ENCODE results near the gene PRR14. TPM values are rescaled to one million over a fixed set of nuclear protein-coding genes. Genes with fewer than 3 reads are reported as not detected.
A peak's percentile ranks its signal among the peaks of the same experiment; 100 is the strongest.
"Not testable (repeated sequence)": the region's sequence is repeated elsewhere in the genome, so short reads cannot be mapped to it uniquely, and the experiment has no call there.

Gene PRR14
- total RNA-seq, 4 donors from 2014 or later: 45.5 to 107 (median 65.0) TPM

DNA sequence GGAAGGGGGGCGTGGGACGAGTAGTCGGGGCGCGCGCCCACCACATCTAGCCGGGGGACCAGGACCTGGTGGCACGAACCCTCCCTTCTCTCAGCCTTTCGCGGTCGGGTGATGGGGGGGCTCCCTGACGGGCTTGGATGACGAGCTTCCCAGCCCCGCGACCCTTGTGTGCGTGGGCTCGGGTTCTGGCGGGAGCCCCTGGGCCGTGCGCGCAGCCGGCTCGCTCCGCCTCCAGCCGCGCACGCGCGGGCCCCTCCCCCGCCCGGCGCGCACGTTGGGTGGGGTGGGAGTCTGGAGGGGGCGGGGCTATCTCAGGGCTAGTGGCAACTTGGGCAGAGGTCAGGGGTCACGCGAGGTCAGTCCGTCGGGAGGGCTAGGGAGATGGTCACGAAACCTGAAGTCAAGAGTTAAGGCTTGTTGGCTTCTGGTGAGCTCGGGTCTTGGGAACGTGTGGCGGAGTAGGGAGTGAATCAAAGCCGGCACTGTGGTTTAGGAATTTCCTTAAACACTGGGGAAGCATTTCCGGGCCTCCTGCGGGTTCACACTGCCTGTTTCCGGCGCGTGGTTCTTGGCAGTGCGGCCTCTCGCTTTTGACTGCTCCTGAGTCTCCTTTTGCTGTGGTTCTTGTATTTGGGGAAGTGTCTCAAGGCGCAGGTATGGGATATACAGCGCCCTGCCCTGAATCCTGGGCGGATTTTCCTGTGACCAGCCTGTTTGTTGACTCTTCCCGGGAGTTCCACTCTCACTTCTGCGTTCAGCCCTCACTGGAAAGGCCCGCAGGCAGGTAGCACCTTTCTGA lies 48.3 kb downstream of the PRR14 start, which contains the start of gene SRCAP:
SRCAP (plus strand) TSS at position 356 of the 799 bp plus-strand sequence. CDS start 1,654 bp downstream, outside the sequence.
- no peaks in the 10 kb centered on the region for H3K27me3 ChIP-seq
- H3K27ac ChIP-seq: peak within 1 kb of the TSS; percentile 97 to 99 (median 98)
- no peaks in the 10 kb centered on the region for H3K9me3 ChIP-seq
- H3K36me3 ChIP-seq: peaks cover 0 to 36% (median 0%) of the 10 kb centered on the region in 3 donors
- TF ChIP-seq POLR2A (IDR thresholded peaks at IDR 0.05) (no peak), CTCF (IDR thresholded peaks at IDR 0.05) (peak in 1 of 6 experiments; percentile 2)
- DNase-seq: peak; percentile 87 to 94 (median 92)
- peaks cover 0 to 16% (median 7%) of the 10 kb centered on the region in 4 donors for H3K4me1 ChIP-seq
- H3K4me3 ChIP-seq: peak within 1 kb of the TSS; percentile 80 to 95 (median 88)

DNA sequence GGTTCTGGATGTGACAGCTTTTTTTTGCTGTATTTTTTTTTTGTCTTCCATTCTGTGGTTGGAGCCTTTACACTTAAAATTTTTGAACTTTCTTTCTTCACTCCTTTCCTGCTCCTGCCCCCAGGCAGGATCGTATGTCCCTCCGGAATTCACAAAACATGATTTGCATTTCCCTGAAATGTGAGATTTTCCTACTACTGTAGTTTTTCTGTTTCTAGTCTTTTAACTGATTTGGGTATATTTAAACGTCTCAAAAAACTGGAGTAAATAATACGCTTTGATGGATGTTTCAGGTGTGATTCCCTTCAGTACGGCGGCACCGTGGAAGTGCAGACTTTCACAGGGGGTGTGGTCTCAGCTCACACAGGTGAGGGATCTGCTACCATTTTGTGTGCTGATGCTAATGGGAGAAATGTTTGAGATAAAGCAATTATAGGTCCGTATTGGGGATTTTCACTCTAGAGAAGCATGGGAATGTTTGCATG lies 48.9 kb downstream of the PRR14 start:
- Histone ChIP-seq H3K27me3 (no peaks in the 10 kb centered on the region), H3K27ac (peak overlapping the region; percentile 97 to 99 (median 98)), H3K36me3 (peaks cover 0 to 43% (median 0%) of the 10 kb centered on the region in 3 donors), H3K4me1 (peaks cover 0 to 14% (median 7%) of the 10 kb centered on the region in 4 donors), H3K4me3 (peak overlapping the region; percentile 80 to 95 (median 88)), H3K9me3 (no peaks in the 10 kb centered on the region)
- DNase-seq: no peak
- TF ChIP-seq POLR2A (IDR thresholded peaks at IDR 0.05): no peak
- TF ChIP-seq CTCF (IDR thresholded peaks at IDR 0.05): no peak

DNA sequence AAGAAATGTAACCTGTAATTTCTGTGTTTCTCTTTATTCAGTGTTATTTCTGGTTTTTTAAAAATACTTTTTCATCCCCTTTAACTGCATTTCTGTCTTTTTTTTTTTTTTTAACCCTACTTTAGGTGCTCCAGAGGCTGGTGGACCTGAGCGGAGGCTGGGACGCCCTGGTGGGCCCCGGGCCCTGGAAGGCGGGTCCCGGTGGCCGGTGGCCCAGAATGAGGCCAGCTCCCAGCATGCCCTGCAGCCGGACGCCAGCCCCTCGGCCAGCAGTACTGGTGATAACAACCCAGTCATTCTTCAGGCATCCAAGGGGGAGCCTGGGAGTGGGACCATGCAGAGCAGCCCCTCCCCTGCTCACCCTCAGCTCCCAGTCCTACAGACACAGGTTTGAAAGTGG lies 49.7 kb downstream of the PRR14 start:
- no peaks in the 10 kb centered on the region for H3K27me3 ChIP-seq
- no peak overlapping the region for H3K27ac ChIP-seq
- no peak for DNase-seq
- no peak overlapping the region for H3K4me3 ChIP-seq
- no peaks in the 10 kb centered on the region for H3K9me3 ChIP-seq
- peaks cover 0 to 51% (median 0%) of the 10 kb centered on the region in 3 donors for H3K36me3 ChIP-seq
- TF ChIP-seq CTCF (IDR thresholded peaks at IDR 0.05) (no peak), POLR2A (IDR thresholded peaks at IDR 0.05) (no peak)
- peaks cover 0 to 14% (median 7%) of the 10 kb centered on the region in 4 donors for H3K4me1 ChIP-seq

GRCh38 chr16:30700971-30701370 lies 50.2 kb downstream of the PRR14 start:
- no peak for DNase-seq
- Histone ChIP-seq H3K9me3 (no peaks in the 10 kb centered on the region), H3K27ac (no peak overlapping the region), H3K4me3 (no peak overlapping the region), H3K4me1 (peaks cover 0 to 14% (median 7%) of the 10 kb centered on the region in 4 donors), H3K36me3 (peaks cover 0 to 56% (median 0%) of the 10 kb centered on the region in 3 donors), H3K27me3 (no peaks in the 10 kb centered on the region)
- TF ChIP-seq CTCF (IDR thresholded peaks at IDR 0.05): no peak
- no peak for TF ChIP-seq POLR2A (IDR thresholded peaks at IDR 0.05)

GRCh38 chr16:30703071-30703470 lies 52.3 kb downstream of the PRR14 start:
- not testable (repeated sequence) for H3K4me1 ChIP-seq, DNase-seq, H3K27ac ChIP-seq, H3K4me3 ChIP-seq, H3K9me3 ChIP-seq, H3K27me3 ChIP-seq
- H3K36me3 ChIP-seq: peaks cover 0 to 77% (median 0%) of the 10 kb centered on the region in 3 donors

DNA sequence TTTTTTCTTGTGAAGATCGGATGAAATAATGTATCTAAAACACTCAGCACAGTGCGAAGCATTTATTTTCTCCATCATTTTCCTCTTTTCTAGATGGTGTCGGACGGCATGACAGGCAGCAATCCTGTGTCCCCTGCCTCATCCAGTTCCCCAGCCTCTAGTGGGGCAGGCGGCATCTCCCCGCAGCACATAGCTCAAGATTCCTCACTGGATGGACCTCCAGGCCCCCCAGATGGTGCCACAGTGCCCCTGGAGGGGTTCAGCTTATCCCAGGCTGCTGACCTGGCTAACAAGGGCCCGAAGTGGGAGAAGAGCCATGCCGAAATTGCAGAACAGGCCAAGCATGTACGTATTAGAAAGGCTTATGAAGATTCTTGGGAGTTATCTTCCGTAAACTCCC lies 53.2 kb downstream of the PRR14 start:
- H3K27ac ChIP-seq: no peak overlapping the region
- peaks cover 0 to 10% (median 7%) of the 10 kb centered on the region in 4 donors for H3K4me1 ChIP-seq
- no peaks in the 10 kb centered on the region for H3K9me3 ChIP-seq
- TF ChIP-seq CTCF (IDR thresholded peaks at IDR 0.05) (no peak), POLR2A (IDR thresholded peaks at IDR 0.05) (no peak)
- no peak overlapping the region for H3K4me3 ChIP-seq
- peaks cover 0 to 86% (median 0%) of the 10 kb centered on the region in 3 donors for H3K36me3 ChIP-seq
- no peaks in the 10 kb centered on the region for H3K27me3 ChIP-seq
- no peak for DNase-seq

Data from Peyer's patch (tissue), 4 donors.